Epithelial cell of prostate (primary cell): ENCODE results near the gene OSBPL6.
"Not testable (repeated sequence)": the region's sequence is repeated elsewhere in the genome, so short reads cannot be mapped to it uniquely, and the experiment has no call there.

Source experiments
- DNase-seq: peaks from one replicate; pipeline ENCODE4 v3.0.0-alpha.2; 2011; ENCODE audit warnings: low read depth, low spot score
- H3K27ac ChIP-seq: fragments of 450-650 bp; 2 replicates; pipeline ENCODE4 v1.5.1; 2017; ENCODE audit warnings: mild to moderate bottlenecking

Gene OSBPL6

GRCh38 chr2:178330175-178331017 lies 136.1 kb downstream of the OSBPL6 start:
- H3K27ac ChIP-seq, result no peak overlapping the region
- no peak for DNase-seq

- peak; percentile 52 for DNase-seq
- H3K27ac ChIP-seq, result peak overlapping the region; percentile 21
Observed at GRCh38 chr2:178331474-178332432, 137.4 kb downstream of the OSBPL6 start.

GRCh38 chr2:178333851-178334250 lies 139.5 kb downstream of the OSBPL6 start:
- H3K27ac ChIP-seq, result no peak overlapping the region
- DNase-seq, result no peak

- DNase-seq, result no peak
Observed at GRCh38 chr2:178335230-178335629, 140.9 kb downstream of the OSBPL6 start.

GRCh38 chr2:178344121-178344520 lies 149.8 kb downstream of the OSBPL6 start:
- no peak for DNase-seq
- H3K27ac ChIP-seq, result no peak overlapping the region

More at GRCh38 chr2:178335230-178335629, 140.9 kb downstream of the OSBPL6 start:
- H3K27ac ChIP-seq, result no peak overlapping the region

GRCh38 chr2:178345951-178346350 lies 151.6 kb downstream of the OSBPL6 start:
- H3K27ac ChIP-seq, result no peak overlapping the region
- DNase-seq, result no peak

- H3K27ac ChIP-seq, result no peak overlapping the region
- DNase-seq, result no peak
Observed at GRCh38 chr2:178350051-178350450, 155.7 kb downstream of the OSBPL6 start.

GRCh38 chr2:178357704-178358103 lies 163.4 kb downstream of the OSBPL6 start:
- H3K27ac ChIP-seq, DNase-seq: not testable (repeated sequence)

GRCh38 chr2:178359192-178359912 lies 165.0 kb downstream of the OSBPL6 start:
- DNase-seq, result no peak
- no peak overlapping the region for H3K27ac ChIP-seq

GRCh38 chr2:178361588-178361987 lies 167.3 kb downstream of the OSBPL6 start:
- no peak for DNase-seq

GRCh38 chr2:178363252-178363651 lies 168.9 kb downstream of the OSBPL6 start:
- peak overlapping the region; percentile 58 for H3K27ac ChIP-seq

More at GRCh38 chr2:178361588-178361987, 167.3 kb downstream of the OSBPL6 start:
- H3K27ac ChIP-seq, result no peak overlapping the region

GRCh38 chr2:178365116-178365515 lies 170.8 kb downstream of the OSBPL6 start:
- no peak for DNase-seq
- H3K27ac ChIP-seq, result no peak overlapping the region

More at GRCh38 chr2:178363252-178363651, 168.9 kb downstream of the OSBPL6 start:
- peak; percentile 87 for DNase-seq

- no peak overlapping the region for H3K27ac ChIP-seq
- no peak for DNase-seq
Observed at GRCh38 chr2:178366412-178366811, 172.1 kb downstream of the OSBPL6 start.

GRCh38 chr2:178367344-178367743 lies 173.0 kb downstream of the OSBPL6 start:
- no peak overlapping the region for H3K27ac ChIP-seq
- no peak for DNase-seq

- no peak for DNase-seq
- no peak overlapping the region for H3K27ac ChIP-seq
Observed at GRCh38 chr2:178374865-178375264, 180.6 kb downstream of the OSBPL6 start.

GRCh38 chr2:178377046-178377445 lies 182.7 kb downstream of the OSBPL6 start:
- no peak for DNase-seq
- H3K27ac ChIP-seq, result no peak overlapping the region

GRCh38 chr2:178379162-178380004 lies 185.1 kb downstream of the OSBPL6 start:
- no peak overlapping the region for H3K27ac ChIP-seq
- no peak for DNase-seq

GRCh38 chr2:178380763-178381162 lies 186.5 kb downstream of the OSBPL6 start:
- DNase-seq, result no peak
- H3K27ac ChIP-seq, result no peak overlapping the region

GRCh38 chr2:178383718-178384117 lies 189.4 kb downstream of the OSBPL6 start:
- H3K27ac ChIP-seq, result no peak overlapping the region
- no peak for DNase-seq
